HG03175 (cell line): ENCODE data around the gene IFNA5.

Source experiments
- ATAC-seq: cut with Tn5 transposase; IDR thresholded peaks from one replicate; pipeline ENCODE4 v1.9.1; 2021; ENCODE audit warnings: mild to moderate bottlenecking, moderate library complexity; ENCODE audit not compliant: unreplicated experiment

Gene IFNA5

DNA sequence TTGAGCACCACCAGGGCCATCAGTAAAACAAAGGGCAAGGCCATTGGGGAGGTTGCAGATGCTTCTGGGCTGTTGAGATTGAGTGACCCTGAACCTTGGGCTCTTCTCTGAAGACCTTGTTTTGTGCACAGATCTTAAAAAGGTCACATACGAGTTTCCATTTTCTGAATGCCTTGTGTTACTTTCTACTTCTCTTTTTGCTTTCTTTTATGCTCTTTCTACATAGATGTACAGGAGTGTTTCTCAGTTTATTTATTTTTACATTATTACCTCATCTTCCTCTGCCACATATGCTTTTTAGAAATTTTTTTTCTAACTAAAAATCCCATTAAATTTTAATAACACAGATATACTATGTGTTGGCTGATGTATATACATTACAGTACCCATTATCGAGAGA lies at the start of gene IFNA5:
Gene IFNA5, minus strand, starts transcription at position 101 of the 400 bp plus-strand sequence. Its CDS starts 57 bp downstream, at position 44.
- no peak for ATAC-seq

DNA sequence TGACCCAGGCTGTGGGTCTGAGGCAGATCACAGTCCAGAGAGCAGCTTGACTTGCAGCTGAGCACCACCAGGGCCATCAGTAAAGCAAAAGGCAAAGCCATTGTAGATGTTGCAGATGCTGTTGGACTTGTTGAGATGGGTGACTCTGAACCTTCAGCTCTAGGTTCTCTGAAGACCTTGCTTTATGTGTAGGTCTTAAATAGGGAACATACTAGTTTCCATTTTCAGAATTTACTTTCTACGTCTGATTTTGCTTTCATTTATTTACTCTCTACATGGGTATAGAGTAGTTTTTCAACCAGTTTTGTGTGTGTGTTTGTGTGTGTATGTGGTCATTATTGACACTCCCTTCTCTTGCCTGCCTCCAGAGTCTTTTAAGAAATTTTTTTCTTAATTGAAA lies 45.7 kb upstream of the IFNA5 start, which contains the start of gene IFNA6:
Gene IFNA6, minus strand, starts transcription at position 101 of the 400 bp plus-strand sequence. Its CDS starts 0 bp downstream, at position 101.
- ATAC-seq: no peak

DNA sequence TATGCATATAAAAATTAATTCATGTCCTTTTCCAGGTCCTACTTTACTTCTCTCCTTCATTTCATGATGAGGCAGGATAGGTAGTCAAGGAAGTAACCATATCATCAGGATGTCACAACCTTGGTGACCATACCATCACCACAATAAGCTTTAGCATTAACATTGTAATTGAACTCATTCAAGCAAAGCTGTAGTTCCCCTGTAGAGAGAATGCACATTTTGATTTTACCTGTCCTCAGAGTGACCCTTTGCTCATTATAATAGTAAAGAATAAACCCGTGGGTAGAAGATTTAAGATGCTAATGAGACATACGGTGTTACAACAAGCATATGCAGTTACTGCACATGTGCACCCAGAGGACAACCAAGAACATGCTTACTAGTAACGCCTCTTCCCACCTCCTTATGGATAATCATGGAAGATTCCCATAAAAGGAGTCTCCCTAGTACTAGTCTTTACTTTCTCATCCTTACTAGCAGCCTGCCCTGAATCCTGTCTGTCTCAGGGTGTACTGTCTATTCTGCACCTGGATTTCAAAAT lies 43.4 kb upstream of the IFNA5 start:
- no peak for ATAC-seq

DNA sequence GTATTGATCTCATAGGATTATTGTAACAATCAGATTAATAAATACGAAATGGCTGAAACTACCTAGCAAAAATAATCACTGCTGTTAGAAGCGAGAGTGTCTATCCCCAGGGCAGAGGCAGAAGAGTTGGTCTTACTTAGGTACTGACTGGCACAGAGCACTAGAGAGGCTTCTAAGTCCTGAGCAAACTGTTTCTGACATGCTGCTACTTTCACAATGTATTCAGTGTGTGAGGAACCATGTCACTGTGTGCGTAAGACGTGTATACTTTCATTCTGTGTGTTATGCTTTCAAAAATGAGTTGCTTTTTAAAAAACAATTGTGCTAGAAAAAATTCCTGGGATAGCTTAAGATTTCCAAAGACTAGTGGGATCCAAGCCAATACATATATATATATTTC lies 35.6 kb upstream of the IFNA5 start:
- ATAC-seq: no peak

DNA sequence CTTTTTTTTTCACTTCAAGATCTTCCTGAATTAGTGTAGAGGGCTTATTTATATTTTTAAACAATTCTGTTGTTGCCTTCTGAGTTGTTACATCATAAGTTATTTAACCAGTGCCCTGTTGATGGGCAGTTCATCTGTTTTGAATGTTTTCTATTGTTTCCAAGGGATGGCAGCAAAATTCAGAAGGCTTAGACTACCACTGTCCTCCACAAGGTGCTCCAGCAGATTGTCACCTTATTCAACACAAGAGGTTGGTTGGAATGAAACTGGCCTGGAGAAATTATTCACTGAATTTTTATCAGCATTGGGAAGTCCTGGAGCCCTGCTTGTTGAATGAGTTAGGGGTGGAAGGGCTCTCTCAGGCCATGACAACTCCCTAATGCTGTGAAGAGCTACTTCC lies 31.3 kb upstream of the IFNA5 start:
- ATAC-seq: no peak

DNA sequence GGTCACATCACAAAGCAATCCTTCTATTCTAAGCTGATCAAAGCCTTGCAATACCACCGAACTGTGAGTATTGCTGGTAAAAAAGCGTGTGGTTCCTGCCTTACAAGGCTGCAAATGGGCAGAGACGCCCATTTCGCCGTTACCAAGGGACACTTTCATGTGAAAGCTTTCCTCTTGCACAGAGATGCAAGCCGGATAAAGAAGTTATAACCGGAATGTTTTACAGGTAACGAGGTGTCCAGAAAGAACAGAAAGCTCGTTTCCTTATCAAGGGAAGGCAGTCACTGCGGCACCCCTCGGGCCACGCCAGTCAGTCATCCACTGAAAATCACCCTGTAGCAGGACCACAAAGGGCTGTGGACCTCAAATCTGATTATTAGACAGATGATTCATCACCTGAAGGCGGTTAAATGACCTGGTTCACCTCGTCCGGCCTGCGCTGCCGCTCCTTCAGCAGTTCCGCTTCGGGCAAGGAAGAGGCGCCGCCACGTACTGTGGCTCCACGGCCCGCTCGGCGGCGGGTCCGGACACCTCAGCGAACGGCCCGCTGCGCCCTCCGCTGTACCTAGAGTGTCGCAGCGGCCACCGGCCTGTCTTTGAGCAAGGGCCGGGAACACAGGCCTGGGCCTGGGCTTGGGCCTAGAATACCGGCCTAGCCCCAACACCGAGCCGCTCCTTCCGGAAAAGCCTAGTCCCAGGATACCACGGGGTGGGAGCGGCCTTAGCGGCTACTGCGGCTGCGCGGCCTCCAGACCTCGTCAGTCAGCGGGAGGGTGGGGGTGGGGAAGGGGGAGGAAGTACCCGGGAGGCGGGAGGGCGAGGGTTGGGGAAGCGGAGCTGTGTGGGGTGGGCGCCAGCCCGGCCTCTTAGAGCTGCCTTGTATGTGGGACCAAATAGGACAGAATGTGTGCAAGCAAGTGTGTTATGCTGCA lies 29.9 kb upstream of the IFNA5 start, which contains the start of gene KLHL9:
Gene KLHL9, minus strand, starts transcription at position 704 of the 932 bp plus-strand sequence. Its CDS starts 545 bp downstream, at position 159.
- ATAC-seq: peak; percentile 87

DNA sequence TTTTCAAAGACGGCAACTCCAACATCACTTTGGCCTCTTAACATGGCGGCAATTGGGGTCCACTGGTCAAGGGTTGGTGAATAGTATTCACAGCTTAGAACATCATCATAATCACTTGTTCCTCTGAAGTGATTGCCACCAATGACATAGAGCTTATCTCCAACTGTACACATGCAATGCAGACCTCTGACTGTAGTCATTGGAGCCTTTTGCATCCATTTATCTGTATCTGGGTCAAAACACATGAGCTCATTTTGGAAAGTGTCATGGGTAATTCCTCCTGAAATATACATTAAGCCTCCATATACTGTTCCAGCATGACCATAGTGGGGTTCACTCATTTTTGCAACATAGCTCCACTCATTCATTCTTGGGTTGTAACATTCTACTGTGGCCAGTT lies 28.1 kb upstream of the IFNA5 start:
- no peak for ATAC-seq

DNA sequence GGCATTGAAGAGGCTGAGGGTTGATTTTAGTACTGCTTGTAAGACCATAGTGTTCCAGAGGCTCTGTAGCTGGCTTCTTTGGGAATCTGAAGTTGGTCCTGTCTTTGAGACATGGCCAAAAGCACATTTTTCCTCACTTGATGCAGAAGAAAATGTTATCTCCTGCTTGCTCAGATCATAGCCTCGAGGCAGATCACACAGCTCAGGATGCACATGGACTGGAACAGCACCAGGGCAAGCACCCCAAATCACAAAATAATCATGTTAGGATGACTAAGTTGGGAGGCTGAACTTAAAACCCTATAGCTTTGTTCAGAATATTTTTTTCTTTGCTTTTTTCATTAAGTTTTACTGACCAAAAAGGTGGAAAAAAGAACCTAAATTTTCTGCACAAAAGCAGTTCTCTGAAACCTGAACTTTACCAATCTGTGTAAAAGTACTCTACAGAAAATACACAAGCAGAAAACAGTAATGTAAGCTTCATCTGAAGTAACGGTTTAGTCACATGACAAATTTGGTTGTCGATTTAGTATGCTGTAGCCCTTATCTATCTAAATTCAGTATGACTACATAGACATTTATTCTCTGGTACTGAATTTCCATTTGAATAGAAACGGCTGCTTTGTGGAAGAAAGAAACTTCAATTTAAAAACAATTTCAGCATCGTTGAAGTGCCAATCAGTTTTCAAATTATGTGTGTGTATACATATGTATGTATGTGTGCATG lies 26.7 kb upstream of the IFNA5 start:
- no peak for ATAC-seq

DNA sequence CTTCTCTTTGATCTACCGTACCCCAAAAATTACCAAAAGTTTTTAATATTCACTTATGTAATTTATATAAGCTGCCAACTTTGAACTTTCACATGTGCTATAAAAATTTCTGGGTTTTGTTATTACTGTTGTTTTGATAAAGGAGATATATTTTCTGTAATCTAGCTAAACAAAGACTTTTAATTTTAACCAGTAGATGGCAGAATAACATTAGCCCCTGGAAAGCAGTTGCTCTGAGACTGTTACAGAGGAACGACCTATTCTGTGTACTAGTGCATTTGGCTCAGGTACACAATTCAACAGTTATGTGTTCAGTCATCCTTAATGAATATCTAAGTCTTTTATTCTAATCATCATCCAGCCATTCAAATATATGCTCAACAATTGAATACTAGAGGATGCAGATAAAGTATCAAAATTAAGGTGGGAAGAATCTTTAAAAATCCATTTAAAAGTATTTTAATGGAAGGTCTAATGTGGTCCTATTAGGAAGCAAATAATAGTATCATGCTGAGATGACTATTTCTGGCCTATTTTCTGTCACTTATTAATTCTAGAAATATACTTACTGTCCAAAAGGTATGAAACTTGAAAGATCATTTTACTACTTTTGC lies 21.5 kb upstream of the IFNA5 start:
- peak; percentile 88 for ATAC-seq

DNA sequence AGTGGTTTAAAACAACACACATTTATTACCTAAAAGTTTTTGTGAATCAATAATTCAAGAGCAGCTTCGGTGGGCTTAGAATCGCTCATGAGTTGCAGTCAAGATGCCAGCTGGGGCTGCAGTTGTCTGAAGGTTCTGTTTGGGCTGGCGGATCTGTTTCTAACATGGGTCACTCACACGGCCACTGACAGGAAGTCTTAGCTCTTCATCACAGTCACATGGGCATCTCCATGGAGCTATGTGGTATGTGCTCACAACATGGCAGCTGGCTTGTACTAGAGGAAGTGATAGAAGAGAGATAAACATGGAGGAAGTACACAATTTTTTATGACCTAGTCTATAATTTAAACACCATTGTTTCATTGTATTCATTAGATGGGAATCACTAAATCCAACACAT lies 18.9 kb upstream of the IFNA5 start:
- no peak for ATAC-seq

DNA sequence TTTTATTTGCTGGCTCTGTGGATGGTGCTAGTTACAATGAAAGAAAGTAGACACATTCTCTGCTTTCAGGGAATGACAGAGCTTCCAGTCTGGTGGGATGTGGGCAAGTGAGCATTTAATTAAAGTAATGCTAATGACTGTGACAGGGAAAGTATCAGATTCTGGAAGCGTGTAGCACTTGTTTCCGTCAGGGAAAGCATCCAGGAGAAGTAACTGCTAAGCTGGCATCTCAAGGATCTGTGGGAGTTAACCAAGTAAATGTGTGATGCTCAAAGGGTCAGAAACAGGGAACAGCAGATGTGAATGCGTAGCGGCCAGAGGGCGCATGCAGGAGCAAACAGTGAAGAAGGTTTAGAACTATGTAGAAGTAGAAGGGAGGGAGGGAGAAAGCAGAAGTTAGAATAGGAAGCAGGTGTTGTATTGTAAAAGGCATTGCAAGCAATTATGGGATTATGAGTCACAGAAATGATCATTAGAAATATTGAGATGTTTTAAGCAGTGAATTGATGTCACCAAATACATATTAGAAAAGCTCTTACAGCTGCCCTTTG lies 17.9 kb upstream of the IFNA5 start:
- no peak for ATAC-seq

DNA sequence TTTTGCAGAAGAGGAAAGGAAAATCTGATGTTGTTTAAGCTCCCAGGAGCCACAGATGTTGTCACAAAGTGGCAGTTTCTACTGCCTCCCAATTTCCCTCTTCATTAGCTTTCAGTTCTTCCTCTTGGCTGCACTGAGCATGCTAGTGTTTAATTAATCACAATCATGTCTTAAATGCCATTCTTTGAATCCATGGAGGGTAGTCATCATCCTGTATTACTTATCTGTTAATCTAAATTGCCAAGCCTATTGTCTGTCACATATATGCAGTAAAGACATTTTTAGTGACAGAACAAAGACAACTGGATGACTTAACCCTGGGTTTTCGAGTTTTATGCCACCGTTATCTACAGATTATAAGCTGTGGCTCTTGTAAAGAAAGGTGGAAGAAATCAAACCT lies 15.4 kb upstream of the IFNA5 start:
- ATAC-seq: no peak

DNA sequence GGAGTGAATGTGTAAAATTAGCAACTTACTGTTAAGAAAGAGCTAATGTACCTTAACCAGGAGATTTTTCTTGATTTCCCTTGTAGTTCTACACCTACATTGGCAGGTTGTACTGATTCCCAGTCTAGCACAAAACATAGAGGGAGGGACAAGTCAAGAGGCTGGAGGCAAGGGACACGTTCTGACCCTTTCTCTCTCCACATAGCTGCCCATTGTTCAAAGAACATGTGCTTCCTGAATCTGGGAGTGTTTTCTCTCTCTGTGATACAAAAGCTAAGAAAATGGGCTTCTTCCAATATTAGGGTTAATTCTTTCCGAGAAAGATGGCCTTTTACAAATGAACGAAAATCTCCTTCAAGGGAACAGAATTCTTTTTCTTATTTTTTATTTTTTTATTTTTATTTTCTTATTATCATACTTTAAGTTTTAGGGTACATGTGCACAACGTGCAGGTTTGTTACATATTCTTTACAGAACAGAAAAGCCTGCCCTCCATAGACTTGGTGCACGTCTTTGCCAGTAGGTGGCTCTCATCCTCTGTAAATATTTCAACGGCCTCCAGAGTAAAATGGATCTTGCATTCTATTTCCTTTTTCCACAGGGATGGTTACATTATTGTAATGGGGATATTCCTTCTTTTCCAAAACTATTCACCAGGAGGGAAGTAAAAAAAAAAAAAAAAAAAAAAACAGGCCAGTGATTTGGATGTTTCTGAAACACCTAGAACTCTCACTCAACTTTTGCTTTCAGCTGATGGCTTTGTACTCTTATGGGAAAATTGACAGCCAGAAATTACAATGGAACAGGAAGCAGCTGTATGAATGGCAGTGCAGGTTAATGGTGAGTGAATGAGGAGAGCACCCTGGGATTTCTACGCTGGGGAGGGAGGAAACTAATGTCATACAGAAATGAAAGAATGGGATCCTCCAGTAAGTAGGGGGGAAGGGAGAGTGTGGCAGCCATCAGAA lies 13.1 kb upstream of the IFNA5 start:
- ATAC-seq: peak; percentile 80

DNA sequence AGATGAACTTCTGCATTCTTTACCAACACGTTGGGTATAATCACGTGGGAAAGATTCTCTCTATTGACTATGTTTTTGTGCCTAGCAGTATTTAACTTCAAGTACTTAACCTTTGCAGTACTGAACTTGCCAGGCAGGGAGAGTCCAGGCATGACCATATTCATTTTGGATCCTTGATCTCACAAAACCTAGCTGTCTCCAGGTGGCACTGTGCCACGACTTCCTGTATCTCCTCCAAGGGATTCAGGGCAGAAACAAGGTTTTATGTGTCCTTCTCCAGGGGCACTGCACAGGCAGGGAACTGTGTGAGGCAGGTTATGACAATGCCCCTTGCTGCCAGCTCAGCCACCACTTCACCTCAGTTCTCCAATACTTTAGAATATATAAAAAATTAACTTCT lies 11.7 kb upstream of the IFNA5 start:
- no peak for ATAC-seq

DNA sequence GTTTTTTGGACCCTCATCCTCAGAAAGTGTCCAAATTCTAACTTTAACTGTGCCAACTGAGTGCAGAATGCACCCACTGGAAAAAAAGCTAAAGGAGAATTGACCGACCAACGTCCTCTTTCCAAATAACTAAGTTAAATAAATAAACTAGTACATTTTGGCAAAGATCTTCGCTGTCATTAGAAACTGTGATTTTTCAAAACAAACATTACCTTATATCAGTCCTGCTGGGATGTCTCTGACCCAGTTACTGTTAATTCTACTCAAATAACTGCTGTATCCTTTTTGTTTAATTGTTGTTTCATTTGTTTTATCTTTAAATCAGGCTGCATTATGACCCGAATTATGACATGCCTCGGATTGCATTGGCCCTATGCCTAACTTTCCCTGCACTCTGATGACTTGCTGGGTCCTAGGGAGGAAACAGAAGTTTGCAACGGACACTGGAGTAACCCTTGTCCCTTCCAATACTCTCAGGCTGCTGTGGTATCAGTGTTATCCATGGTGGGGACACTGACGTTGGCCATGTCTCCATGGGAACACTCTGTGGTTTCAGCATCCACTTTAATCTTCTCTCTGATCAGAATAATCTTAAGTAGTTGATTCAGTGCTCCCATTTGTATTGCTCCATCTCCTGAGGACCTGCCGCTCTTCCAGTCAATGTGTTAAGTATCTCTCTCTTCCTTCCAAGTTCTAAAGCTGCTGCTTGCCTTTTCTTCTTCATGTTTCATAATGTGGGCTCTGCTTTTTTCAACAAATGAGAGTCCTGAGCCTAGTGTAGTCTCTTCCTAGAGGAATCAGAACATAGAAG lies 11.1 kb upstream of the IFNA5 start:
- no peak for ATAC-seq

DNA sequence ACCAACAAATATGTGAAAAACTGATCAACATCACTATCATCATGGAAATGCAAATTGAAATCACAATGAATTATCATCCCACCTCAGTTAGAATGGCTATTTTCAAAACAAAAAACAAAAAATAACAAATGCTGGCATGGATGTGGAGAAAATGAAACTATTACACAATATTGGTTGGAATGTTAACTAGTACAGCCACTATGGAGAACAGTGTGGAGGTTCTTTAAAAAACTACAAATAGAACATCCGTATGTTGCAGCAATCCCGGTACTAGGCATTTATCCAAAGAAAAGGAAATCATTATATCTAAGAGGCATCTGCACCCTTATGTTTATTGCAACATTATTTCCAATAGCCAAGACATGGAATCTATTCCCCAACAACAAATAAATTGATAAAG lies 9.0 kb upstream of the IFNA5 start:
- ATAC-seq: no peak

DNA sequence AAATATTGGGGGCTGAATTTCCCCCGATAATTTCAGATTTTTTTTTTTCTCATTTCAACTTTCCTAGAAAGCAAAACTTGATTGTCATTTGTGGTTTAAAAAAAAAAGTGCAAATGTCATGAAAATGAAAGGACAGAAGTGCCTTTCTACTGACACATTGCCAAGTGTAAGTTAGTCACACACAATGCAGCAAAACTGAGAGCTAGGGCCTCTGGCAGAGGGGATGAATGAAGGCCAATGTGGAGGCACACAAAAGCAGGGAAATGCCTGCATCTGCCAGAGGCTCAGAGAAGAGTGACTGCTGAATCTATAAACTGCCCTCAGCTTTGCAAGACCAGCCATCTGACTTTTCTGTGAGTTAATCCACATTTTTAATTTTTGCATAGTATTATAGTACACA lies 6.8 kb upstream of the IFNA5 start:
- no peak for ATAC-seq

DNA sequence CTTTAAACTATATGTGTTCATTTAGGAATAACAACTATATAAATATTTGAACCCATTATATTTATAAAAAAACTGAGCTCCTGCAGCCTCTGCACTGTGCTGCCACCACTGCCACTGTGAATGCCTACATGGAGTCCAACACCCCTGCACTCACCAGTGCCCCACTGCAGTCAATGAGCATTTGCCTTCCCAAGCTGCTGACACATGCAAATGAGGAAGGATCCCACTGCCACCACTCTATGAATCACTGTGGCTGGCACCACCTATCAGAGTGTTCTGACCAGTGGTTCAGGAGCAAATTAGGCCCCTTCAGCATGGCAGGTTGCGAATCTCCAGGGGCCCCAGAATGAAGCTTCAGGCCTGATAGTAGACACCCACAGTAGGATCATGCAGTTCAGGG lies 9.1 kb downstream of the IFNA5 start:
- ATAC-seq: no peak
